SK-N-SH (cell line): Measurements from ENCODE around the gene ADD3.

ENCODE experiments used
- CTCF ChIP-seq: fragments of 200-600 bp; sonication (generic); IDR thresholded peaks from 2 replicates; pipeline ENCODE4 v1.6.1; 2017; ENCODE audit warnings: antibody characterized with exemption, mild to moderate bottlenecking, moderate library complexity
- EP300 ChIP-seq, 2 experiments: IDR thresholded peaks; 2 replicates each; pipeline versions ENCODE4 v1.4.0 to v1.6.1; 2012; ENCODE audit warnings: borderline replicate concordance in 1 of 2, low read depth in 1 of 2, low read length in 1 of 2
- EZH2phosphoT487 ChIP-seq: fragments of 200-600 bp; sonication (generic); IDR thresholded peaks from 2 replicates; pipeline ENCODE4 v1.6.1; 2017; ENCODE audit warnings: low read depth, mixed run types, mild to moderate bottlenecking, antibody characterized with exemption, moderate library complexity, borderline replicate concordance
- IRF3 ChIP-seq: fragments of 150-350 bp; IDR thresholded peaks from 2 replicates; pipeline ENCODE4 v1.6.1; 2016; ENCODE audit warnings: mild to moderate bottlenecking, low read depth, low read length
- MAX ChIP-seq: IDR thresholded peaks from 2 replicates; pipeline ENCODE4 v1.4.0; 2012; ENCODE audit warnings: low read depth
- MEF2A ChIP-seq: IDR thresholded peaks from 2 replicates; pipeline ENCODE4 v1.4.0; 2012; ENCODE audit warnings: low read depth, borderline replicate concordance
- MXI1 ChIP-seq: IDR thresholded peaks from 2 replicates; pipeline ENCODE4 v1.6.1; 2012; ENCODE audit warnings: mild to moderate bottlenecking, low read depth, low read length, improper control_type of control experiment
- POLR2AphosphoS5 ChIP-seq: IDR thresholded peaks from 2 replicates; pipeline ENCODE4 v1.6.1; 2012; ENCODE audit warnings: low read depth, low read length
- REST ChIP-seq: IDR thresholded peaks from 2 replicates; pipeline ENCODE4 v1.6.1; 2012; ENCODE audit warnings: mild to moderate bottlenecking, low read depth, low read length, moderate library complexity
- TAF1 ChIP-seq: IDR thresholded peaks from 2 replicates; pipeline ENCODE4 v1.6.1; 2012; ENCODE audit warnings: low read depth, mild to moderate bottlenecking, low read length, moderate library complexity, borderline replicate concordance
- YY1 ChIP-seq: IDR thresholded peaks from 2 replicates; pipeline ENCODE4 v1.4.0; 2012; ENCODE audit warnings: low read depth, mild to moderate bottlenecking

- TF ChIP-seq CTCF (no peak), MAX (no peak), POLR2AphosphoS5 (no peak), IRF3 (no peak), MEF2A (no peak), EP300 (IDR thresholded peaks at IDR 0.05; ENCODE audit: borderline replicate concordance in 1 of 2, low read depth in 1 of 2, low read length in 1 of 2) (no peak), MXI1 (no peak), TAF1 (no peak), REST (no peak), YY1 (no peak), EZH2phosphoT487 (no peak)
Observed at GRCh38 chr10:110150981-110151380, 143.2 kb downstream of the ADD3 start.
